KMS-11 (cell line): ENCODE measurements around the gene MARF1.
A peak's percentile ranks its signal among the peaks of the same experiment; 100 is the strongest.

Source experiments
- H2AFZ ChIP-seq: fragments of 200-600 bp; sonication (generic); 2 replicates; pipeline ENCODE4 v1.6.1; 2016; ENCODE audit warnings: antibody characterized with exemption, mixed run types, low read depth
- H3K27ac ChIP-seq: fragments of 200-600 bp; sonication (generic); 2 replicates; pipeline ENCODE4 v1.6.1; 2016; ENCODE audit warnings: mild to moderate bottlenecking, mixed run types
- H3K27me3 ChIP-seq: fragments of 200-600 bp; sonication (generic); 2 replicates; pipeline ENCODE4 v1.6.1; 2017; ENCODE audit warnings: mild to moderate bottlenecking, low read depth, mixed run types, moderate library complexity; ENCODE audit not compliant: insufficient read depth
- H3K36me3 ChIP-seq: fragments of 200-600 bp; sonication (generic); 2 replicates; pipeline ENCODE4 v1.6.1; 2017; ENCODE audit warnings: mild to moderate bottlenecking, mixed run types; ENCODE audit not compliant: insufficient read depth
- H3K4me1 ChIP-seq: fragments of 200-600 bp; sonication (generic); 2 replicates; pipeline ENCODE4 v1.6.1; 2016; ENCODE audit warnings: mild to moderate bottlenecking, low read depth, mixed run types; ENCODE audit not compliant: poor library complexity, severe bottlenecking
- H3K4me2 ChIP-seq: fragments of 200-600 bp; sonication (generic); 2 replicates; pipeline ENCODE4 v1.7.0; 2016; ENCODE audit warnings: mild to moderate bottlenecking, mixed run types
- H3K4me3 ChIP-seq: fragments of 200-600 bp; sonication (generic); IDR thresholded peaks from 2 replicates; pipeline ENCODE4 v1.6.1; 2017; ENCODE audit warnings: low read depth, low read length, mixed read lengths; ENCODE audit not compliant: insufficient read depth
- H3K79me2 ChIP-seq: fragments of 200-600 bp; sonication (generic); 2 replicates; pipeline ENCODE4 v1.6.1; 2016; ENCODE audit warnings: low read depth, mixed run types; ENCODE audit not compliant: insufficient read depth
- H3K9ac ChIP-seq: fragments of 200-600 bp; sonication (generic); 2 replicates; pipeline ENCODE4 v1.6.1; 2016; ENCODE audit warnings: mild to moderate bottlenecking, mixed run types
- H4K20me1 ChIP-seq: fragments of 200-600 bp; sonication (generic); 2 replicates; pipeline ENCODE4 v1.6.1; 2016; ENCODE audit warnings: mild to moderate bottlenecking, mixed run types; ENCODE audit not compliant: insufficient read depth
- CTCF ChIP-seq: fragments of 200-600 bp; sonication (generic); conservative IDR thresholded peaks from 2 replicates; pipeline ENCODE4 v1.6.1; 2017; ENCODE audit warnings: low read depth, mild to moderate bottlenecking, antibody characterized with exemption, low read length, moderate library complexity, mixed read lengths

Gene MARF1

GRCh38 chr16:15621456-15621855, 21.5 kb downstream of the MARF1 start:
- no peaks in the 10 kb centered on the region for H4K20me1 ChIP-seq
- no peak overlapping the region for H3K4me2 ChIP-seq
- 0 out of 2 replicates have a peak overlapping the region, but pooled peaks have one; percentile 1 for H3K27ac ChIP-seq
- H2AFZ ChIP-seq: no peak overlapping the region
- H3K27me3 ChIP-seq: no peaks in the 10 kb centered on the region
- H3K36me3 ChIP-seq: no peaks in the 10 kb centered on the region; the same call in 1 of the 2 replicates
- H3K9ac ChIP-seq: no peak overlapping the region
- no peaks in the 10 kb centered on the region for H3K4me1 ChIP-seq
- no peak overlapping the region for H3K4me3 ChIP-seq
- TF ChIP-seq CTCF: no peak
- no peaks in the 10 kb centered on the region for H3K79me2 ChIP-seq

DNA sequence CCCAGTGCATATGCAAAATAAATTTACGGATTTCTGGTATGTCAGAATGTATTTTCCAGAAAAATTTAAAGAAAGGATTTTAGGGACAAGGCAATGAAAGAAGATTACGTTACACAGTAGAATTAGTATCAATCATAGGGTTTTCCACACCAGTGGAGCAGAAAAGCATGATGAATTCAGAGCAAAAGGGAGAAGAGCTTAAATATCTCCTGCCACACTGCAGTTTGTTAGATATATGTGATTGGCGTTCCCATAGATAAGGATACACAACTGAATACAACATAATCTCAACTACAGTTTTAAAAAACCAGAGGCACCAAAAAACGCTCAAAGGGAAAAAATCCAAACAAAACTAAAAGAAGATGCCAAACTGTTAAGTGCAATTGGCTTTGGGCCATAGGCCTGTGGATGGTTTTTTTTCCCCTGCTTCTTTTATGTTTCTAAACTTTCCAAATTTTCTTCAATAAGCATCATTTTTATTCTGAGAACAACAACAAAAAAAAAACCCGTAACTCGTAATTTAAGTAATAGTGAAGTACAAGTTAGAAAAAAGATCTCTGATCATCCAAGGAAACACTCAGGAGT, 22.3 kb downstream of the MARF1 start:
- Histone ChIP-seq H3K27me3 (no peaks in the 10 kb centered on the region), H3K27ac (no peak overlapping the region), H3K4me2 (no peak overlapping the region), H4K20me1 (no peaks in the 10 kb centered on the region), H3K79me2 (no peaks in the 10 kb centered on the region), H3K9ac (no peak overlapping the region), H3K4me3 (no peak overlapping the region), H3K4me1 (no peaks in the 10 kb centered on the region), H2AFZ (no peak overlapping the region), H3K36me3 (no peaks in the 10 kb centered on the region; the same call in 1 of the 2 replicates)
- TF ChIP-seq CTCF: no peak

DNA sequence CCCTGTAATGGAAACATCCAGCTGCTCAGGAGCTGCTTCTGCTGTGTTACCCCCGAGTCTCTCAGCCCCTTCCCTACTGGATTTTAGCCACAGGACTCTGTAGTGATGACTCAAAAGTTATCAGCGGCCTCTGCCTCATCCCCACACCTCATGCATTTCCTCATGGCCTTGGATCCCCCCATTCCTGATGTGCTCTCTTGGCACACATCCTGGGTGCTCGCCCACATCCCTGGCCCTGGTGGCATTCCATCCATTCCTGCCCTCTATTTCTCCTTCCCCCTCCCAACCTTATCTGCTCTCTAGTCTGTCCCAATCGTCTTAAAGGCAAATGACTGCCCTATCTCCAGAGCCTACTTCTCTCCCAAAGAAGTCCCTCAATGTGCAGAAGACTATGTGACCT, 24.6 kb downstream of the MARF1 start:
- TF ChIP-seq CTCF: no peak
- Histone ChIP-seq H3K36me3 (no peaks in the 10 kb centered on the region; the same call in 1 of the 2 replicates), H2AFZ (no peak overlapping the region), H3K79me2 (no peaks in the 10 kb centered on the region), H3K9ac (no peak overlapping the region), H3K4me1 (no peaks in the 10 kb centered on the region), H3K27me3 (no peaks in the 10 kb centered on the region; the same call in 1 of the 2 replicates), H3K27ac (no peak overlapping the region), H3K4me2 (no peak overlapping the region), H4K20me1 (no peaks in the 10 kb centered on the region), H3K4me3 (no peak overlapping the region)

GRCh38 chr16:15617901-15618300, 25.1 kb downstream of the MARF1 start:
- no peak for TF ChIP-seq CTCF
- no peak overlapping the region for H3K9ac ChIP-seq
- H3K4me1 ChIP-seq: no peaks in the 10 kb centered on the region
- H4K20me1 ChIP-seq: no peaks in the 10 kb centered on the region
- H3K79me2 ChIP-seq: no peaks in the 10 kb centered on the region
- H3K27me3 ChIP-seq: no peaks in the 10 kb centered on the region; the same call in 1 of the 2 replicates
- H3K27ac ChIP-seq: no peak overlapping the region
- no peak overlapping the region for H2AFZ ChIP-seq
- H3K36me3 ChIP-seq: no peaks in the 10 kb centered on the region; the same call in 1 of the 2 replicates
- no peak overlapping the region for H3K4me3 ChIP-seq
- H3K4me2 ChIP-seq: no peak overlapping the region
